Erythroblast (primary cell): Measurements from ENCODE around the gene SHB.

ENCODE experiments used
- GATA1 ChIP-seq: IDR thresholded peaks from 2 replicates; pipeline ENCODE4 v1.6.1; 2011; ENCODE audit warnings: low read depth, mild to moderate bottlenecking, control low read depth, low read length, moderate library complexity
- POLR2A ChIP-seq: IDR thresholded peaks from 2 replicates; pipeline ENCODE4 v1.6.1; 2011; ENCODE audit warnings: mild to moderate bottlenecking, low read length

GRCh38 chr9:37906312-37907239 lies 162.5 kb downstream of the SHB start:
- TF ChIP-seq POLR2A (no peak), GATA1 (no peak)
